ENCODE measurements around the gene GRK5.

DNA sequence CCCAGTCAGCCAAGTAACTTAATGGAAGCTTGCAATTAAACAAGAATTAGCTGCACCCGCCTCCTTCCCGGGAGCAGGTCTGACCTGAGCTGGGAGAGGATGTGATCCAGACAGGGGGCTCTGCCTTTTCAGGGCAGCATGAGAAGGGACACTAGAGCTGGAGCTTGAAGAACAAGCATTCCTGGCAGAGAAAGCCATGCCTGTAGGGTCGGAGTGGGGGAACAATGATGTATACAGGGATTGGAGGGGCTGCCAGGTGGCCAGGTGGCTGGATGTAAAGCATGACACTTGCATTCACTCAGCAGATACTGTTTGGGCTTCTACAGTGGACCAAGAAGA lies 112.5 kb downstream of the GRK5 start:
- TF ChIP-seq, protein P1, sequence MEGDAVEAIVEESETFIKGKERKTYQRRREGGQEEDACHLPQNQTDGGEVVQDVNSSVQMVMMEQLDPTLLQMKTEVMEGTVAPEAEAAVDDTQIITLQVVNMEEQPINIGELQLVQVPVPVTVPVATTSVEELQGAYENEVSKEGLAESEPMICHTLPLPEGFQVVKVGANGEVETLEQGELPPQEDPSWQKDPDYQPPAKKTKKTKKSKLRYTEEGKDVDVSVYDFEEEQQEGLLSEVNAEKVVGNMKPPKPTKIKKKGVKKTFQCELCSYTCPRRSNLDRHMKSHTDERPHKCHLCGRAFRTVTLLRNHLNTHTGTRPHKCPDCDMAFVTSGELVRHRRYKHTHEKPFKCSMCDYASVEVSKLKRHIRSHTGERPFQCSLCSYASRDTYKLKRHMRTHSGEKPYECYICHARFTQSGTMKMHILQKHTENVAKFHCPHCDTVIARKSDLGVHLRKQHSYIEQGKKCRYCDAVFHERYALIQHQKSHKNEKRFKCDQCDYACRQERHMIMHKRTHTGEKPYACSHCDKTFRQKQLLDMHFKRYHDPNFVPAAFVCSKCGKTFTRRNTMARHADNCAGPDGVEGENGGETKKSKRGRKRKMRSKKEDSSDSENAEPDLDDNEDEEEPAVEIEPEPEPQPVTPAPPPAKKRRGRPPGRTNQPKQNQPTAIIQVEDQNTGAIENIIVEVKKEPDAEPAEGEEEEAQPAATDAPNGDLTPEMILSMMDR (IDR thresholded peaks at IDR 0.05; ENCODE audit: borderline replicate concordance, extremely low read depth, low read length, poor library complexity, severe bottlenecking), result no peak
- TF ChIP-seq EZH2 (IDR thresholded peaks at IDR 0.05; ENCODE audit: borderline replicate concordance, low read depth, low read length, severe bottlenecking), result no peak
